ENCODE data around the gene ITGBL1. TPM values are rescaled to one million over a fixed set of nuclear protein-coding genes. Genes with fewer than 3 reads are reported as not detected.

Gene ITGBL1
- total RNA-seq, 4 donors from 2014 or later, result 0.27 to 2.6 (median 0.83) TPM; not detected in 1

- Histone ChIP-seq H3K4me3 (no peak overlapping the region), H3K27ac (no peak overlapping the region), H3K27me3 (no peaks in the 10 kb centered on the region), H3K4me1 (no peaks in the 10 kb centered on the region), H3K9me3 (no peaks in the 10 kb centered on the region), H3K36me3 (no peaks in the 10 kb centered on the region)
- no peak for DNase-seq
- no peak for TF ChIP-seq CTCF (IDR thresholded peaks at IDR 0.05)
These were observed 35.0 kb downstream of the ITGBL1 start for GRCh38 chr13:101487438-101487830.

GRCh38 chr13:101488734-101489133 is 36.3 kb downstream of the ITGBL1 start:
- Histone ChIP-seq H3K4me1 (no peaks in the 10 kb centered on the region), H3K27ac (no peak overlapping the region), H3K9me3 (no peaks in the 10 kb centered on the region), H3K4me3 (no peak overlapping the region), H3K27me3 (no peaks in the 10 kb centered on the region), H3K36me3 (no peaks in the 10 kb centered on the region)
- no peak for DNase-seq
- TF ChIP-seq POLR2A (IDR thresholded peaks at IDR 0.05) (no peak), CTCF (IDR thresholded peaks at IDR 0.05) (no peak)

- TF ChIP-seq POLR2A (IDR thresholded peaks at IDR 0.05) (no peak), CTCF (IDR thresholded peaks at IDR 0.05) (no peak)
- H3K4me1 ChIP-seq, result no peaks in the 10 kb centered on the region
- H3K36me3 ChIP-seq, result no peaks in the 10 kb centered on the region
- H3K4me3 ChIP-seq, result no peak overlapping the region
- H3K27ac ChIP-seq, result no peak overlapping the region
- no peak for DNase-seq
- H3K27me3 ChIP-seq, result no peaks in the 10 kb centered on the region
- H3K9me3 ChIP-seq, result no peaks in the 10 kb centered on the region
These were observed 37.3 kb downstream of the ITGBL1 start for GRCh38 chr13:101489643-101490405.

- DNase-seq, result no peak
- no peaks in the 10 kb centered on the region for H3K9me3 ChIP-seq
- no peak overlapping the region for H3K4me3 ChIP-seq
- no peaks in the 10 kb centered on the region for H3K36me3 ChIP-seq
- no peak for TF ChIP-seq POLR2A (IDR thresholded peaks at IDR 0.05)
- TF ChIP-seq CTCF (IDR thresholded peaks at IDR 0.05), result no peak
- no peaks in the 10 kb centered on the region for H3K4me1 ChIP-seq
- H3K27ac ChIP-seq, result no peak overlapping the region
- H3K27me3 ChIP-seq, result no peaks in the 10 kb centered on the region
These were observed 38.0 kb downstream of the ITGBL1 start for GRCh38 chr13:101490406-101491015.

- Histone ChIP-seq H3K9me3 (no peaks in the 10 kb centered on the region), H3K27ac (no peak overlapping the region), H3K36me3 (no peaks in the 10 kb centered on the region), H3K4me1 (no peaks in the 10 kb centered on the region), H3K4me3 (no peak overlapping the region), H3K27me3 (no peaks in the 10 kb centered on the region)
- TF ChIP-seq CTCF (IDR thresholded peaks at IDR 0.05), result no peak
- TF ChIP-seq POLR2A (IDR thresholded peaks at IDR 0.05), result no peak
- DNase-seq, result no peak
These were observed 39.9 kb downstream of the ITGBL1 start for GRCh38 chr13:101492251-101492910.

Data from Peyer's patch (tissue), 4 donors.